Activated CD4-positive, alpha-beta T cell treated with anti-CD3 and anti-CD28 coated beads, Interleukin-2, amount 50 U/mL, for 24 hours (primary cell): Measurements from ENCODE around the gene DBN1.
"Not testable (repeated sequence)": the region's sequence is repeated elsewhere in the genome, so short reads cannot be mapped to it uniquely, and the experiment has no call there.

Experiments
- DNase-seq, 2 donors: peaks; one replicate each; pipeline ENCODE4 v3.0.0-alpha.2; 2020; ENCODE audit warnings: low read depth in 1 of 2, low spot score in 1 of 2

DBN1 gene

DNA sequence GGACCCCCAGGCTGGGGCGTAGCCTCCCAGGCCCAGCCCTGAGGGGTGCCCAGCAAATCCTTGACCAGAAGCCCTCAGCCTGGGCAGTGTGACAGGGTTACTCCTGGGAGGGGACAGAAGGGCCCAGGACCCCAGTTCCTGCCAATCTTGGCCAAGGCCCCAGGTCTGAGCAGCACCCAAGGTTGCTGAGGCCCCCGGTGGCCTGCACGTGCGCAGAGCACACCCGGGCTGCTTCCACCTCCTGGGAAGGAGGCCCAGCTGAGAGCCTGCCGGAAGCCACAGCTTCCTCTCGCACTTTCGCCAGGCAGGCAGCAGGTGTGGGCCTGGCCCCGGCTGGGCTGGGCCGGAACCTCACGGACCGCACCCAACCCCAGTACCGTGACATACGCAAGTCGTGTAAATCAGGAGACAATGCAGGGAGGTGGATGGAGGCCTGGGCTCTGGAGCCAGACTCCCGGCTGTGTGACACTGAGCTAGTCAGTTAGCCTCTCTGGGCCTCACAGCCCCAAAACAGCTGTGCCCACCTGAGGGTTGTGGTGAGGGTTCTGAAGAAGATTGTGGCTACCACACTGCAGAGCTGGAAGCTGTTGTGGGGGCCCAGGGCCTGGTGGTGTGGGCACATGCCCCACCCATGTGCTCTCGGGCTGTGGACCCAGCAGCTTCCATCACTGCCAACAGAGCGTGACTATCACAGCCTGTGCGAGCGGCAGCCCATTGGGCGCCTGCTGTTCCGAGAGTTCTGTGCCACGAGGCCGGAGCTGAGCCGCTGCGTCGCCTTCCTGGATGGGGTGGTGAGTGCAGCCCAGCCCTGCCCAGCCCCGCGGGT lies 41.9 kb downstream of the DBN1 start:
- peak in 1 of 2 donors; percentile 59 for DNase-seq

DNA sequence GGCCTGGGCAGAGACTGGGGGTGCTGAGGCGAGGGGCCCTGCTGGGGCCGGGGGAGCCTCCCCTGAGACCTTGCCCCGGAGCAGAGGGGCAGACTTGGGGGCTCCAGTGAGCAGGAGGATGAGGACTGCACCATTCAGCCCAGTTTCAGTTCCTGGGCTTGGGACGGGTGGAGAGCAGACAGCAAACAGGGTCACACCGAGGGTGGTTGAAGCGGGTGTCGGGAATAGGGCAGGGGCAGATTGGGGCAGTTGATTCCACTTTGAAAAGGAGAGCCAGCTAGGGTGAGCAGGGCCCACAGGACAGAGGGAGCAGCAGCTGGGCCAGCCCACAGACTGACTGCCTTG lies 42.5 kb downstream of the DBN1 start:
- no peak for DNase-seq

GRCh38 chr5:177430140-177430951 lies 43.1 kb downstream of the DBN1 start:
- no peak for DNase-seq

GRCh38 chr5:177429248-177430040 lies 44.0 kb downstream of the DBN1 start:
- DNase-seq: peak; percentile 63 to 84

DNA sequence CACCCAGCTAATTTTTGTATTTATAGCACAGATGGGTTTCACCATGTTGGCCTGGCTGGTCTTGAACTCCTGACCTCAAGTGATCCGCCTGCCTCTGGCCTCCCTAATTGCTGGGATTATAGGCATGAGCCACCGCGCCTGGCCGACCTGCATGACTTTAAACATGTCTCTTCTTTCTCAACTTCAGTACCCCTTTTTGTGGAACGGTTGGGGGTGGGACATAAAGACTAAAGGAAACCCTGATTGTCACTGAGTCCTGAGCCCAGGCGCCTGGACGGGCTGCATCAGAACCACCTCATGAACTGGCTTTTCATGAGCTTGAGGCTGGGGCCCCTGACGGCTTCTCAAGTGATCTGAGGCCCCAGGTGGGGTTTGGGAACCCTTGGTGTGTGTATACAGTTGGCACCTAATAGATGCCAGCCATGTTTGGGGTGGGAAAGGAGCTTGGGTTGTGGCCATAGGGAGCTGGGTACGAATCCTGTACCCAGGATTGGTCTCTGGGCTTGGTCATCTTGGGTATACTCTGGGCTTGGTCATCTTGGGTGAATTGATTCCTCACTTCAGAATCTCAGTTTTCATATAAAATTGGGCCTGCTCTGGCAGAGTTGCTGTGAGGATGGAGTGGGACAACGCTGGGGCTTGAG lies 44.7 kb downstream of the DBN1 start:
- no peak for DNase-seq

DNA sequence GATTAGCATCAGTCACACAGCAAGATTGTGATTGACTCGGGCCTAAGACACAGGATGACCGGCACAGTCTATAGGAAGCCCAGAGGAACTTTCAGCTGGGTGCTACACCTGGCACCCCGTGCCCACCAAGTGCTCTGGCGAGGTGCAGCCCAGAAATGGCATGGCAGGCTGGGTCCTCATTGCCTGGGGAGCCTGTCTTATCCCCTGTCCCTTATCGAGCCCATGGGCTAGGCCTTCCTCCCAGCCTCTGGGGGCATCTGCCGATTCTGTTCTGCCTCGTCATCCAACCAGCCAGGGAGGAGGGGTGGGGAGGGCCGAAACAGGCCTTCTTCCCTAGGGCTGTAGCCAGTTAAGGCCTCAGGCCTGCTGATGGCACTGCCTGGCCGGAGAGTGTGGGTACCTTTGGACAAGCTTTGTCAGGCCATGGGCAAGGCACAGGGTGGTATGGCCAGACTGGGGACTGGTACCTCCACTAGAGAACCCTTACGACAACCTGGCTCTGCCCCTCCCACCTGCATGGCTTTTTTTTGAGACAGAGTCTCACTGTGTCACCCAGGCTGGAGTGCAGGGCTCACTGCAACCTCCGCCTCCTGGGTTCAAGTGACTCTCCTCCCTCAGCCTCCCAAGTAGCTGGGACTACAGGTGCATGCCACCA lies 45.4 kb downstream of the DBN1 start:
- no peak for DNase-seq

DNA sequence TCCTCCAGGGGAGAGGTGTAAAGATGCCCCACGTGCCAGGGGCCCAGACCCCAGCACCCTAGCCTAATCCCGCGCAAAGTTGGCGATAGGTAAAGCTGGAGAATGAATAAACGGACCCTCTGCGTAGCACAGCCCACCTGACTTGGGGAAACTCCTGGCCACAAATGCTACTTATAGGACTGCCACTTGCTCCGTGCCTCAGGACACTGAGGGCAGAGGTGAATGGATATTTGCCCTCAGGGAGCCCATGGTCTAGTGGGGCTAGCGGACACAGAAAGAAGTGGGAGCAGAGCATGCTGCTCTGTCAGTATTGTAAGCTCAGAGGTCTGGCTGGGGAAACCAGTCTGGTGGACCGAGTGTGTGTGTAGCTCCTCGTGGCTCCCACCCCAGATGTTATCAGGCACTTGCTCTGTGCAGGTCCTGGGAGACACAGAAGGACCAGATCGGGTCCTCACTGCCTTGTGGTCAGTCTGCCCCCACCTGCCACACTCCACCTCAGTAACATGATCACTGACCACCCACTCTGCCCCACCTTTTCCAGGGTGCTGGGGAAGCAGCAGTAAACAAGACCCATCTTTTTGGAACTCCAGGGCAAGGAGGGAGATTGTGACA lies 46.1 kb downstream of the DBN1 start:
- no peak for DNase-seq

GRCh38 chr5:177426566-177427210 lies 46.7 kb downstream of the DBN1 start, which contains the start of gene GRK6:
GRK6 (plus strand) TSS chr5:177426676; CDS start chr5:177426846, 170 bp downstream.
- peak in 1 of 2 donors; percentile 52 for DNase-seq

DNA sequence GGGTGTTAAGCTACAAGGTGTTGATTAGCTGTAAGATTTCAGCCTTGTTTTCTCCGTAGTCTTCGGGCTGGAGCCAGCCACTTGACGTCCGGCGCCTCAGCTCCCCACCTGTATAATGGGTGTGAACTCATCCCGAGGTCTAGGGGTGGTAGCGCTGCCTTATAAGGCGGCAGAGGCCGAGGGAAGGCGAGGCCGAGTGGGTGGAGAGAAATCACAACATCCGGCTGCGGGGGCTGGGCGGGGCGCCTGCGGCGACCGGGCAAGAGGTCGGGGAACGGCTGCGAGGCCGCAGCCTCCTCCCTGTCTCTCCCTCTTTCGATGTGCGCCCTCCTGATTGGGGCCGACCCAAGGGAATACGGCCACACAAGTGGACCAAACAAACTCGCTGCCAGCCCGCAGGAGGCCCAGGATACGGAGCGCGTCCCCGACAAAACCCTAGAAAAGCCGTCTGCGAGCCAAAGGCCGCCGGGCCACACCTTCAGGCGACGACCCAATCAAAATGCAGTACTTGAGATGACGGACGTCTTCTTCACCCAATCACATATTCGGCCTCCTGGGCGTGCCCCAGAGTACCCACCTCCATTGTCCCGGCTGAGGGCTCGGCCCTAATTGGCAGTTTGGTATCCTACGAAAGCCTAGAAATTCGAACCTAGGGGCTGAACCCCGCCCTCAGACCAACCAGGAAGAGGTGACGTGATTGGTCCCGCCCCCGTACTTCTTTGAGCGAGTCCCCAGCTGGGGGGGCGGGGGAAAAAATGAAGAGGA lies 47.5 kb downstream of the DBN1 start:
- peak; percentile 95 to 100 for DNase-seq

- DNase-seq: no peak
Observed at GRCh38 chr5:177425196-177425800, 48.1 kb downstream of the DBN1 start.

- no peak for DNase-seq
Observed at GRCh38 chr5:177423671-177424070, 49.8 kb downstream of the DBN1 start.

- DNase-seq: no peak
Observed at GRCh38 chr5:177421062-177421798, 52.2 kb downstream of the DBN1 start.

DNA sequence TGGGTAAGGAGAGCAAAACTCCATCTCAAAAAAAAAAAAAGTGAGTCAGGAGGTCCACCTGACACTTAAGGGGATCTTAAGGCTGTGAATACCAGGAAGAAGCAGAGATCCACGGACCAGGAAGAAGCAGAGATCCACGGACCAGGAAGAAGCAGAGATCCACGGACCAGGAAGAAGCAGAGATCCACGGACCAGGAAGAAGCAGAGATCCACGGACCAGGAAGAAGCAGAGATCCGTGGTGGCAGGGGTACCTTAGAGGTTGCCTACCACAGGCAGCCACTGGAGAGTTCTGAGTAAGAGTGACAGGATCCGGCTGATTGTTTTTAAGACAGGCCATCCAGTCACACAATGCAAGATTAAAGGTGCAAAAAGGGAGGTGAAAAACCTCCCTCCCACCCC lies 53.0 kb downstream of the DBN1 start:
- DNase-seq: not testable (repeated sequence)

- no peak for DNase-seq
Observed at GRCh38 chr5:177419046-177419445, 54.4 kb downstream of the DBN1 start.

DNA sequence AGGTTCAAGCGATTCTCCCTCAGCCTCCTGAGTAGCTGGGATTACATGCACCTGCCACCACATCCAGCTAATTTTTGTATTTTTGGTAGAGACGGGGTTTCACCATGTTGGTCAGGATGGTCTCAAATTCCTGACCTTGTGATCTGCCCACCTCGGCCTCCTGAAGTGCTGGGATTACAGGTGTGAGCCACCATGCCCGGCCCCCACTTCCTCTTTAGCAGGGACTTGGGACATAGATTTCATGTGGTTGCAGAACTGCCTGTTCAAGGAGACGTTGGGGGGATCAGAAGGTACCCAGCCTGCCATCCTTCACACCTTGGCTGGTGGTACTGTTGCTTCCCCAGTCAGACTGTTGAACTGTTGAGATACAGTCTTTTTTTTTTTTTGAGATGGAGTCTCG lies 56.4 kb downstream of the DBN1 start:
- not testable (repeated sequence) for DNase-seq

GRCh38 chr5:177414481-177414880 lies 59.0 kb downstream of the DBN1 start:
- DNase-seq: no peak

DNA sequence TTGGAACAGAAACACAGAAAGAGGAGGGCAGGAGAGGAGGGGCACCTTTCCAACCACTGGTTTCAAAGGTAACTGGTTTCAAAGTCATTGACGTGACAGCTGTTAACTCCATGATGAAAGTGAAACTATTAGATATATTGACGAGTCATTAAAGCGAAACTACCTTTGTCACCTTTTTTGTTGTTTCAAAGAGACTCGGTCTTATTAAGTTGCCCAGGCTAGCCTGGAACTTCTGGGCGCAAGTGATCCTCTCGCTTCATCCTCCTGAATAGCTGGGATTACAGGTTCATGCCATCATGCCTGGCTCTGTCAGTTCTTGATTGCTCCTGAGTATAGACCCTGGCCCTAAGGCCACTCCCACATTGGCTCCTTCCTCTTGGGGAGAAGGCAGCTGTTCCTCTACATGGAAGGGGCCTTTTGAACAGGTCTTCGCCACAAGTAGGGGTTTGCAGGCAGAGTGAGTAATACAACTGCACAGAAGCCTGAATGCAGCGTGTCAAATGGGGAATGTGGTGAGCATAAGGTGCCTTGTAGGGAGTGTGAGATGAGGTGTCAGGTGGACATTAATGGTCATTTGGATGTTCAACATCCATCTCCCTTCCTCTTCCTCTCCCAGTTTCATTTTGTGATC lies 60.7 kb downstream of the DBN1 start:
- DNase-seq: no peak
